Panc1 (cell line): ENCODE results near the gene TMEM63C. TPM values are rescaled to one million over a fixed set of nuclear protein-coding genes. Genes with fewer than 3 reads are reported as not detected.

ENCODE experiments used
- ATAC-seq: fragments of 200-7000 bp; cut with Tn5 transposase; 2 replicates; pipeline ENCODE4 v1.9.1; 2020; ENCODE audit warnings: mild to moderate bottlenecking, moderate library complexity
- BruUV-seq: library from RNA; stranded (reverse); fragments of 400-500 nt; replicated peaks from 2 replicates; lab custom pipeline; 2021; lab: Mats Ljungman, UMichigan
- CTCF ChIA-PET: fragments of 300-600 bp; sonication (Branson Sonifier 250); formaldehyde crosslinking; loops from one replicate; lab custom pipeline; 2022; ENCODE audit warnings: antibody characterized with exemption; lab: Charles Lee
- POLR2A ChIA-PET: fragments of 300-600 bp; sonication (Branson Sonifier 250); formaldehyde crosslinking; loops from one replicate; lab custom pipeline; 2022; ENCODE audit warnings: antibody characterized with exemption; lab: Charles Lee
- DNase-seq: peaks from one replicate; pipeline ENCODE4 v3.0.0-alpha.2; 2010; ENCODE audit warnings: low read depth, low spot score
- H3K27ac ChIP-seq: 2 replicates; pipeline ENCODE4 v1.5.1; 2011; ENCODE audit warnings: mild to moderate bottlenecking, low read length, inconsistent platforms
- H3K27me3 ChIP-seq: fragments of 200-500 bp; sonication (Bioruptor generic); 2 replicates; pipeline ENCODE4 v1.6.0; 2014; ENCODE audit warnings: low read length, inconsistent platforms; ENCODE audit not compliant: control insufficient read depth, insufficient read depth
- H3K36me3 ChIP-seq: fragments of 200-500 bp; sonication (Bioruptor generic); 2 replicates; pipeline ENCODE4 v1.5.1; 2014; ENCODE audit warnings: inconsistent platforms, mild to moderate bottlenecking, low read length, moderate library complexity; ENCODE audit not compliant: control insufficient read depth, insufficient read depth
- H3K4me1 ChIP-seq: 2 replicates; pipeline ENCODE4 v1.5.1; 2011; ENCODE audit warnings: inconsistent platforms, mild to moderate bottlenecking, low read length, moderate library complexity; ENCODE audit not compliant: control insufficient read depth, insufficient read depth
- H3K4me3 ChIP-seq, 2 experiments: 2 replicates each; pipeline ENCODE4 v1.5.1; 2011 to 2012; ENCODE audit warnings: low read depth in 2 of 2, low read length in 2 of 2, mild to moderate bottlenecking in 2 of 2, inconsistent platforms in 1 of 2, moderate library complexity in 1 of 2
- H3K9me3 ChIP-seq: fragments of 200-500 bp; sonication (Bioruptor generic); 2 replicates; pipeline ENCODE4 v1.5.1; 2014; ENCODE audit warnings: low read depth, mild to moderate bottlenecking, inconsistent platforms, low read length, moderate library complexity; ENCODE audit not compliant: control insufficient read depth, insufficient read depth
- CTCF ChIP-seq: fragments of 450-650 bp; IDR thresholded peaks from 2 replicates; pipeline ENCODE4 v1.5.1; 2017; ENCODE audit warnings: mild to moderate bottlenecking
- POLR2AphosphoS5 ChIP-seq: IDR thresholded peaks from 2 replicates; pipeline ENCODE4 v1.6.1; 2012; ENCODE audit warnings: mild to moderate bottlenecking, low read depth, low read length, moderate library complexity
- REST ChIP-seq, 2 experiments: IDR thresholded peaks; 2 replicates each; pipeline ENCODE4 v1.6.1; 2011 to 2012; ENCODE audit warnings: low read depth in 2 of 2, control low read depth in 1 of 2, low read length in 1 of 2, mild to moderate bottlenecking in 1 of 2, moderate library complexity in 1 of 2; ENCODE audit not compliant: insufficient read depth in 1 of 2
- SIN3A ChIP-seq: IDR thresholded peaks from 2 replicates; pipeline ENCODE4 v1.6.1; 2012; ENCODE audit warnings: low read depth, mild to moderate bottlenecking, low read length, moderate library complexity, borderline replicate concordance; ENCODE audit not compliant: insufficient read depth
- TCF7L2 ChIP-seq: IDR thresholded peaks from 2 replicates; pipeline ENCODE4 v1.6.1; 2011; ENCODE audit warnings: mild to moderate bottlenecking, low read depth, low read length, inconsistent platforms
- in situ Hi-C: cut with HindIII; loops from 2 replicates; pipeline ENCODE4 v1.10.0; 2016; ENCODE audit warnings: low sequenced_read_pairs, low pct_unique_long_range_greater_than_20kb
- intact Hi-C: fragments of 100-400 bp; cut with micrococcal nuclease; formaldehyde crosslinking; loops from one replicate; pipeline ENCODE4 v1.10.0; 2022; ENCODE audit not compliant: unreplicated experiment
- total RNA-seq: library from RNA; stranded (reverse); gene quantifications from one replicate; pipeline ENCODE4 v1.2.1, GENCODE V29; 2021; ENCODE audit not compliant: unreplicated experiment

Gene TMEM63C
- total RNA-seq, 1 experiment from 2014 or later, result 2.4 TPM

DNA sequence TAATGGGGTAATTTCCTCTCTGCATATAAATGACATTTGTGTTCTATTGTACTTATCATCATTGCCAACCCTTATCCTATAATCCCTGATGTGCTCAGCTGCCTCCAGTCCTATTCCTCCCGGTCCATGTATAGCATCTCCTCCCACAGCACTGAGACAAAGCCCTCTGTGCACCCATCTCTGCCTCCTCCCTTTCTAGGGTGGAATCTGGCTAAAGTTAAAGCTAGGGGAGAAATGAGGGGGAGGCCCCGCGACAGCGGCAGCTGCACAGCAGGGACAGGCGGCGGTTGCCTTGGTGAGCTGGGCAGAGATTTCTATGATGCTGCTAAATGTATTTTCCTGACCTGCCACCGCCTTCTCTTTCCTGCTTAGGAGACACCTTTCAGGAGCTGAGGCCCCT lies 27.2 kb upstream of the TMEM63C start:
- no peaks in the 10 kb centered on the region for H3K9me3 ChIP-seq
- in situ Hi-C loops, result no loop called here
- 0 out of 2 replicates have a peak, but pooled peaks cover 2% of the 10 kb centered on the region for H3K27me3 ChIP-seq
- H3K4me3 ChIP-seq, result no peak overlapping the region
- no peak for TF ChIP-seq TCF7L2
- no peak for TF ChIP-seq POLR2AphosphoS5
- no peak for TF ChIP-seq REST (IDR thresholded peaks at IDR 0.05; ENCODE audit: insufficient read depth in 1 of 2, low read depth in 2 of 2, low read length in 1 of 2)
- TF ChIP-seq CTCF, result no peak
- TF ChIP-seq SIN3A, result no peak
- no peaks in the 10 kb centered on the region for H3K4me1 ChIP-seq
- ChIA-PET CTCF (no interaction called here), POLR2A (no interaction called here)
- ATAC-seq, result no peak
- no TSS peak for BruUV-seq
- H3K36me3 ChIP-seq, result no peaks in the 10 kb centered on the region
- DNase-seq, result no peak
- no peak overlapping the region for H3K27ac ChIP-seq
- intact Hi-C loops, result loop anchor here (5.0 kb wide), 2 partner anchors 143 to 163 kb away; no protein-coding TSS in a partner anchor

- no TSS peak for BruUV-seq
- in situ Hi-C loops, result no loop called here
- DNase-seq, result no peak
Measured at GRCh38 chr14:77155083-77155482, 26.5 kb upstream of the TMEM63C start.

More at GRCh38 chr14:77155083-77155482, 26.5 kb upstream of the TMEM63C start:
- no peaks in the 10 kb centered on the region for H3K36me3 ChIP-seq
- no peak overlapping the region for H3K4me3 ChIP-seq
- 0 out of 2 replicates have a peak, but pooled peaks cover 2% of the 10 kb centered on the region for H3K27me3 ChIP-seq
- ChIA-PET CTCF (interaction anchor here (1.4 kb wide), 1 partner anchor 161 kb away, joined by 3 read pairs; no protein-coding TSS in a partner anchor), POLR2A (no interaction called here)
- H3K9me3 ChIP-seq, result no peaks in the 10 kb centered on the region
- H3K27ac ChIP-seq, result no peak overlapping the region
- no peak for ATAC-seq
- H3K4me1 ChIP-seq, result no peaks in the 10 kb centered on the region
- intact Hi-C loops, result no loop called here
- TF ChIP-seq TCF7L2, result no peak
- TF ChIP-seq REST (IDR thresholded peaks at IDR 0.05; ENCODE audit: insufficient read depth in 1 of 2, low read depth in 2 of 2, low read length in 1 of 2), result no peak
- no peak for TF ChIP-seq POLR2AphosphoS5
- TF ChIP-seq CTCF, result no peak
- no peak for TF ChIP-seq SIN3A
